ENCODE measurements around the gene RELL1.

RELL1 gene

GRCh38 chr4:37651781-37652377 lies 34.3 kb downstream of the RELL1 start:
- CTCF ChIA-PET = interaction anchor here (0.8 kb wide), 1 partner anchor 8 kb away, joined by 3 read pairs; no protein-coding TSS in a partner anchor
- no peak for TF ChIP-seq HDGF (IDR thresholded peaks at IDR 0.05; ENCODE audit: borderline replicate concordance)
- no peak for TF ChIP-seq SP1 (IDR thresholded peaks at IDR 0.05)
- TF ChIP-seq FOXK2 (IDR thresholded peaks at IDR 0.05) = no peak
- no peak for TF ChIP-seq SUZ12 (IDR thresholded peaks at IDR 0.05)
- TF ChIP-seq TARDBP (IDR thresholded peaks at IDR 0.05) = no peak
- no peak for TF ChIP-seq ARNT (IDR thresholded peaks at IDR 0.05)
- TF ChIP-seq CTBP1 (IDR thresholded peaks at IDR 0.05; ENCODE audit: borderline replicate concordance) = no peak
- TF ChIP-seq BHLHE40 (IDR thresholded peaks at IDR 0.05; ENCODE audit: borderline replicate concordance) = no peak
- TF ChIP-seq ELF4 (IDR thresholded peaks at IDR 0.05) = no peak
- no peak for TF ChIP-seq FOXM1 (IDR thresholded peaks at IDR 0.05; ENCODE audit: borderline replicate concordance)
- POLR2A ChIA-PET = no interaction called here
- no peak for DNase-seq (ENCODE audit: extremely low spot score)

- DNase-seq (ENCODE audit: extremely low spot score) = no peak
- POLR2A ChIA-PET = no interaction called here
- CTCF ChIA-PET = no interaction called here
- no peak for TF ChIP-seq ARNT (IDR thresholded peaks at IDR 0.05)
- TF ChIP-seq CTBP1 (IDR thresholded peaks at IDR 0.05; ENCODE audit: borderline replicate concordance) = no peak
- TF ChIP-seq, protein P1, sequence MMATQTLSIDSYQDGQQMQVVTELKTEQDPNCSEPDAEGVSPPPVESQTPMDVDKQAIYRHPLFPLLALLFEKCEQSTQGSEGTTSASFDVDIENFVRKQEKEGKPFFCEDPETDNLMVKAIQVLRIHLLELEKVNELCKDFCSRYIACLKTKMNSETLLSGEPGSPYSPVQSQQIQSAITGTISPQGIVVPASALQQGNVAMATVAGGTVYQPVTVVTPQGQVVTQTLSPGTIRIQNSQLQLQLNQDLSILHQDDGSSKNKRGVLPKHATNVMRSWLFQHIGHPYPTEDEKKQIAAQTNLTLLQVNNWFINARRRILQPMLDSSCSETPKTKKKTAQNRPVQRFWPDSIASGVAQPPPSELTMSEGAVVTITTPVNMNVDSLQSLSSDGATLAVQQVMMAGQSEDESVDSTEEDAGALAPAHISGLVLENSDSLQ (IDR thresholded peaks at IDR 0.05) = no peak
- no peak for TF ChIP-seq SUZ12 (IDR thresholded peaks at IDR 0.05)
- no peak for TF ChIP-seq HDGF (IDR thresholded peaks at IDR 0.05; ENCODE audit: borderline replicate concordance)
- no peak for TF ChIP-seq ZNF384 (IDR thresholded peaks at IDR 0.05)
- no peak for TF ChIP-seq NFRKB (IDR thresholded peaks at IDR 0.05)
- no peak for TF ChIP-seq FOXK2 (IDR thresholded peaks at IDR 0.05)
- TF ChIP-seq FOXA1 (IDR thresholded peaks at IDR 0.05) = no peak
- no peak for TF ChIP-seq SP1 (IDR thresholded peaks at IDR 0.05)
- TF ChIP-seq TARDBP (IDR thresholded peaks at IDR 0.05) = no peak
These were observed 35.7 kb downstream of the RELL1 start for GRCh38 chr4:37650481-37650880.

GRCh38 chr4:37649268-37649667 lies 36.9 kb downstream of the RELL1 start:
- no peak for DNase-seq (ENCODE audit: extremely low spot score)
- ChIA-PET CTCF (no interaction called here), POLR2A (no interaction called here)
- no peak for TF ChIP-seq TARDBP (IDR thresholded peaks at IDR 0.05)
- no peak for TF ChIP-seq FOXK2 (IDR thresholded peaks at IDR 0.05)
- TF ChIP-seq ELF4 (IDR thresholded peaks at IDR 0.05) = no peak
- no peak for TF ChIP-seq ARNT (IDR thresholded peaks at IDR 0.05)
- TF ChIP-seq HDGF (IDR thresholded peaks at IDR 0.05; ENCODE audit: borderline replicate concordance) = no peak

DNA sequence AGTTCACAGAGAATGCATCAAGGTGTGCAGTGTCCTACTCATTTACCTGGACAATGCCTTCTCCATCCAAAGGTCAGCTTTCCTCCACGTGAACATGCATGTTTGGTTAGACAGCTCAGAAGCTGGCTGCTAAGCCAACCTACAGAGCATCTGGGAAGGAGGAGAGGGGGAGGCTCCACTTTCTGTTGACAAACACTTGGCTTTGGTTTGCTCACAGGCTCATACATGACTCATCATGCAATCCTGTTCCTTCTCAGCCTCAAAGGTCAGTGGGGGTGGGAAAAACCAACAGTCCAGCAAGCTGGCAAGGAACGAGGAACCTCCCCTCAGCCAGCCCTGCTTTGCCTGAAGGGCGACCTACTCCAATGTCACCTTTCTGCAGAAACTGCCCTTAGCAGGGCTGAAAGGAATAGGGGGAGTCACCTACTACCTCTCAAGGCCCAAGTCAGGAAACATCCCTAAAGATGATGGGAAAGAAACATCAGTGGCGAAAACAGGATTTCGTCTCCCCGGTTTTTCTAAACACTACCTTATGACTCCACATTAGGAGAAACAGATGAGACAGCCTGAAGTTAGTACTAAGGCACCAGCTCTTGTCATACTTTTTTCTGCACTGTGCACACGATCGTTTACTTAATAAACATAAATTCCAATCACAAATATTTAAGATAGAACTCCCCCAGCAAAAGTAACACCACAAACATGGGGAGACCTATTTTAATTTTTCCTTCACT lies 37.9 kb downstream of the RELL1 start:
- ChIA-PET CTCF (no interaction called here), POLR2A (no interaction called here)
- DNase-seq (ENCODE audit: extremely low spot score) = no peak
- TF ChIP-seq ELF4 (IDR thresholded peaks at IDR 0.05) (no peak), LEF1 (IDR thresholded peaks at IDR 0.05; ENCODE audit: borderline replicate concordance) (no peak), CTBP1 (IDR thresholded peaks at IDR 0.05; ENCODE audit: borderline replicate concordance) (no peak), FOXK2 (IDR thresholded peaks at IDR 0.05) (no peak), FOXM1 (IDR thresholded peaks at IDR 0.05; ENCODE audit: borderline replicate concordance) (no peak), ARNT (IDR thresholded peaks at IDR 0.05) (no peak), NFRKB (IDR thresholded peaks at IDR 0.05) (no peak), FOXA1 (IDR thresholded peaks at IDR 0.05) (no peak), ZNF384 (IDR thresholded peaks at IDR 0.05) (no peak), SUZ12 (IDR thresholded peaks at IDR 0.05) (no peak), TARDBP (IDR thresholded peaks at IDR 0.05) (no peak), HDGF (IDR thresholded peaks at IDR 0.05; ENCODE audit: borderline replicate concordance) (no peak), BHLHE40 (IDR thresholded peaks at IDR 0.05; ENCODE audit: borderline replicate concordance) (no peak), L3MBTL2 (conservative IDR thresholded peaks at IDR 0.05) (no peak), SP1 (IDR thresholded peaks at IDR 0.05) (no peak)
- TF ChIP-seq, protein P1 (IDR thresholded peaks at IDR 0.05) = no peak

DNA sequence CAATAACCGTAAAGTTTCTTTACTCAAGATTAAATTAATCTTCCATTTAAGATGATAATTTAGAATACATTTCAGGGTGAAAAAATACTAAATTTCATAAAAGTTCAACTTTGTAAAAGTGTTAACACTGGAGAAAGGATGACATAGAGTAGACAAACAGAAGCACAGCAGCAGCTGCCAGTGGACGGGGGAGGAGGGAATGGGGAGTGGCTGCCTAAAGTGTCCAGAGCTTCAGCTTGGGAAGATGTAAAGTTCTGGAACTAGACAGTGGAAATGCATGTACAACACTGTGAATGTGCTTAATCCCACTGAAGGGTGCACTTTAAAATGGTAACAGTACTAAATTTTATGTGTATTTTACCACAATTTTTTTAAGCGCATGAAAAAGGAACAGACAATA lies 39.9 kb downstream of the RELL1 start:
- TF ChIP-seq CTBP1 (IDR thresholded peaks at IDR 0.05; ENCODE audit: borderline replicate concordance) (no peak), ZNF384 (IDR thresholded peaks at IDR 0.05) (no peak), LEF1 (IDR thresholded peaks at IDR 0.05; ENCODE audit: borderline replicate concordance) (no peak), FOXK2 (IDR thresholded peaks at IDR 0.05) (no peak), FOXA1 (IDR thresholded peaks at IDR 0.05) (no peak), ARNT (IDR thresholded peaks at IDR 0.05) (no peak), NFRKB (IDR thresholded peaks at IDR 0.05) (no peak), TARDBP (IDR thresholded peaks at IDR 0.05) (no peak), HDGF (IDR thresholded peaks at IDR 0.05; ENCODE audit: borderline replicate concordance) (no peak), SP1 (IDR thresholded peaks at IDR 0.05) (no peak), FOXM1 (IDR thresholded peaks at IDR 0.05; ENCODE audit: borderline replicate concordance) (no peak), ELF4 (IDR thresholded peaks at IDR 0.05) (no peak), SUZ12 (IDR thresholded peaks at IDR 0.05) (no peak), BHLHE40 (IDR thresholded peaks at IDR 0.05; ENCODE audit: borderline replicate concordance) (no peak), L3MBTL2 (conservative IDR thresholded peaks at IDR 0.05) (no peak)
- TF ChIP-seq, protein P1 (IDR thresholded peaks at IDR 0.05) = no peak
- no peak for DNase-seq (ENCODE audit: extremely low spot score)
- CTCF ChIA-PET = no interaction called here
- POLR2A ChIA-PET = no interaction called here

GRCh38 chr4:37645736-37646135 lies 40.4 kb downstream of the RELL1 start:
- POLR2A ChIA-PET = no interaction called here
- TF ChIP-seq TARDBP (IDR thresholded peaks at IDR 0.05) = no peak
- no peak for TF ChIP-seq SUZ12 (IDR thresholded peaks at IDR 0.05)
- TF ChIP-seq HDGF (IDR thresholded peaks at IDR 0.05; ENCODE audit: borderline replicate concordance) = no peak
- TF ChIP-seq, protein P1 (IDR thresholded peaks at IDR 0.05) = no peak
- no peak for TF ChIP-seq ARNT (IDR thresholded peaks at IDR 0.05)
- no peak for TF ChIP-seq ZNF384 (IDR thresholded peaks at IDR 0.05)
- TF ChIP-seq SP1 (IDR thresholded peaks at IDR 0.05) = no peak
- TF ChIP-seq CTBP1 (IDR thresholded peaks at IDR 0.05; ENCODE audit: borderline replicate concordance) = no peak
- TF ChIP-seq ELF4 (IDR thresholded peaks at IDR 0.05) = no peak
- TF ChIP-seq LEF1 (IDR thresholded peaks at IDR 0.05; ENCODE audit: borderline replicate concordance) = no peak
- TF ChIP-seq FOXA1 (IDR thresholded peaks at IDR 0.05) = no peak
- TF ChIP-seq L3MBTL2 (conservative IDR thresholded peaks at IDR 0.05) = no peak
- no peak for TF ChIP-seq BHLHE40 (IDR thresholded peaks at IDR 0.05; ENCODE audit: borderline replicate concordance)
- TF ChIP-seq NFRKB (IDR thresholded peaks at IDR 0.05) = no peak
- TF ChIP-seq FOXM1 (IDR thresholded peaks at IDR 0.05; ENCODE audit: borderline replicate concordance) = no peak
- TF ChIP-seq FOXK2 (IDR thresholded peaks at IDR 0.05) = no peak
- DNase-seq (ENCODE audit: extremely low spot score) = no peak
- CTCF ChIA-PET = no interaction called here
